Measurements from ENCODE around the gene TMEM45A. TPM values are rescaled to one million over a fixed set of nuclear protein-coding genes. Genes with fewer than 3 reads are reported as not detected.
"Not testable (repeated sequence)": the region's sequence is repeated elsewhere in the genome, so short reads cannot be mapped to it uniquely, and the experiment has no call there.

The TMEM45A gene
- total RNA-seq, 1 donor from 2014 or later = 9.2 TPM

GRCh38 chr3:100533176-100533575 lies 40.8 kb downstream of the TMEM45A start:
- no peak for DNase-seq (ENCODE audit: low spot score)

- no peak for DNase-seq (ENCODE audit: low spot score)
Observed at GRCh38 chr3:100535610-100535943, 43.2 kb downstream of the TMEM45A start.

GRCh38 chr3:100536093-100536492 lies 43.7 kb downstream of the TMEM45A start:
- no peak for DNase-seq (ENCODE audit: low spot score)

- DNase-seq (ENCODE audit: low spot score) = no peak
Observed at GRCh38 chr3:100537646-100538338, 45.4 kb downstream of the TMEM45A start.

- DNase-seq (ENCODE audit: low spot score) = no peak
Observed at GRCh38 chr3:100538339-100538706, 45.9 kb downstream of the TMEM45A start.

- DNase-seq (ENCODE audit: low spot score) = no peak
Observed at GRCh38 chr3:100540791-100541334, 48.4 kb downstream of the TMEM45A start.

GRCh38 chr3:100541428-100541827 lies 49.0 kb downstream of the TMEM45A start:
- not testable (repeated sequence) for DNase-seq (ENCODE audit: low spot score)

- no peak for DNase-seq (ENCODE audit: low spot score)
Observed at GRCh38 chr3:100545371-100545770, 53.0 kb downstream of the TMEM45A start.

GRCh38 chr3:100546020-100546744 lies 53.8 kb downstream of the TMEM45A start:
- no peak for DNase-seq (ENCODE audit: low spot score)

GRCh38 chr3:100548053-100548452 lies 55.6 kb downstream of the TMEM45A start:
- DNase-seq (ENCODE audit: low spot score) = no peak

GRCh38 chr3:100553618-100554372 lies 61.4 kb downstream of the TMEM45A start:
- DNase-seq (ENCODE audit: low spot score) = no peak

GRCh38 chr3:100554373-100554676 lies 61.9 kb downstream of the TMEM45A start:
- DNase-seq (ENCODE audit: low spot score) = no peak

GRCh38 chr3:100556673-100557310 lies 64.4 kb downstream of the TMEM45A start:
- DNase-seq (ENCODE audit: low spot score) = no peak

- DNase-seq (ENCODE audit: low spot score) = no peak
Observed at GRCh38 chr3:100558233-100558632, 65.8 kb downstream of the TMEM45A start.

GRCh38 chr3:100560426-100560825 lies 68.0 kb downstream of the TMEM45A start:
- DNase-seq (ENCODE audit: low spot score) = no peak

- no peak for DNase-seq (ENCODE audit: low spot score)
Observed at GRCh38 chr3:100561459-100562158, 69.2 kb downstream of the TMEM45A start.

GRCh38 chr3:100562224-100562857 lies 69.9 kb downstream of the TMEM45A start:
- DNase-seq (ENCODE audit: low spot score) = no peak

- DNase-seq (ENCODE audit: low spot score) = no peak
Observed at GRCh38 chr3:100563228-100563627, 70.8 kb downstream of the TMEM45A start.

- no peak for DNase-seq (ENCODE audit: low spot score)
Observed at GRCh38 chr3:100563652-100564211, 71.3 kb downstream of the TMEM45A start.

GRCh38 chr3:100570811-100571210 lies 78.4 kb downstream of the TMEM45A start:
- no peak for DNase-seq (ENCODE audit: low spot score)

GRCh38 chr3:100574536-100574935 lies 82.1 kb downstream of the TMEM45A start:
- no peak for DNase-seq (ENCODE audit: low spot score)
